HCT116 (cell line): ENCODE measurements around the gene PEAK1. TPM values are rescaled to one million over a fixed set of nuclear protein-coding genes. Genes with fewer than 3 reads are reported as not detected.

Experiments
- ATAC-seq: fragments of 200-7000 bp; cut with Tn5 transposase; 2 replicates; pipeline ENCODE4 v1.9.1; 2020; ENCODE audit warnings: mild to moderate bottlenecking, moderate library complexity
- BruUV-seq: library from RNA; stranded (reverse); fragments of 400-500 nt; replicated peaks from 2 replicates; lab custom pipeline; 2021; lab: Mats Ljungman, UMichigan
- CTCF ChIA-PET: fragments of 300-600 bp; sonication (Branson Sonifier 250); formaldehyde crosslinking; loops from one replicate; lab custom pipeline; 2021; ENCODE audit warnings: antibody characterized with exemption; lab: Charles Lee
- POLR2A ChIA-PET: fragments of 300-600, 350-600 bp; sonication (Branson Sonifier 250); formaldehyde crosslinking; loops from one replicate; lab custom pipeline; 2021; ENCODE audit warnings: antibody characterized with exemption; lab: Charles Lee
- RAD21 ChIA-PET, 2 experiments: fragments of 300-600 bp; sonication (Branson Sonifier 250); formaldehyde crosslinking; loops; one replicate each; lab custom pipeline; 2023; ENCODE audit warnings: low total read pairs in 2 of 2; ENCODE audit not compliant: uncharacterized antibody in 2 of 2, unreplicated experiment in 2 of 2, low non-redundant PET in 1 of 2; lab: Charles Lee
- DNase-seq: peaks from one replicate; pipeline ENCODE4 v3.0.0-alpha.2; 2010; ENCODE audit warnings: low read depth, low spot score
- H2AFZ ChIP-seq: fragments of 200-600 bp; shearing (Covaris generic), sonication (generic); 2 replicates; pipeline ENCODE4 v1.6.1; 2017; ENCODE audit warnings: low read depth, mixed run types, mixed read lengths, antibody characterized with exemption, low read length; ENCODE audit not compliant: poor library complexity, severe bottlenecking
- H3K27ac ChIP-seq: 2 replicates; pipeline ENCODE4 v1.5.1; 2012; ENCODE audit warnings: low read depth, low read length
- H3K27me3 ChIP-seq: fragments of 200-600 bp; sonication (generic); 2 replicates; pipeline ENCODE4 v1.6.1; 2016; ENCODE audit warnings: mixed run types, low read length, mixed read lengths; ENCODE audit not compliant: insufficient read depth
- H3K36me3 ChIP-seq, 2 experiments: fragments of 200-500 bp in 1 of 2; fragments of 200-600 bp in 1 of 2; sonication (Bioruptor generic) in 1 of 2; sonication (generic) in 1 of 2; 2 replicates each; pipeline versions ENCODE4 v1.5.1 to v1.6.1; 2014 to 2016; ENCODE audit warnings: low read length in 2 of 2, inconsistent platforms in 1 of 2, mixed read lengths in 1 of 2, mixed run types in 1 of 2; ENCODE audit not compliant: insufficient read depth in 2 of 2, control insufficient read depth in 1 of 2
- H3K4me1 ChIP-seq, 2 experiments: fragments of 200-600 bp in 1 of 2; sonication (generic) in 1 of 2; 2 replicates each; pipeline versions ENCODE4 v1.5.1 to v1.6.1; 2012 to 2017; ENCODE audit warnings: low read length in 2 of 2, inconsistent platforms in 1 of 2, mild to moderate bottlenecking in 1 of 2, mixed read lengths in 1 of 2, mixed run types in 1 of 2, moderate library complexity in 1 of 2; ENCODE audit not compliant: insufficient read depth in 2 of 2, control insufficient read depth in 1 of 2
- H3K4me2 ChIP-seq: fragments of 200-600 bp; sonication (generic); 2 replicates; pipeline ENCODE4 v1.6.1; 2017; ENCODE audit warnings: mixed run types, low read length, mixed read lengths
- H3K4me3 ChIP-seq, 2 experiments: fragments of 200-600 bp in 1 of 2; sonication (generic) in 1 of 2; replicated peaks in 1 of 2; 2 replicates each; pipeline ENCODE4 v1.5.1; 2011 to 2016; ENCODE audit warnings: low read length in 2 of 2, control low read depth in 1 of 2, low read depth in 1 of 2, mild to moderate bottlenecking in 1 of 2, mixed read lengths in 1 of 2, mixed run types in 1 of 2
- H3K79me2 ChIP-seq: fragments of 200-600 bp; sonication (generic); 2 replicates; pipeline ENCODE4 v1.6.1; 2017; ENCODE audit warnings: mild to moderate bottlenecking, mixed run types, low read length, moderate library complexity, mixed read lengths; ENCODE audit not compliant: insufficient read depth
- H3K9ac ChIP-seq: fragments of 200-600 bp; sonication (generic); 2 replicates; pipeline ENCODE4 v1.6.1; 2016; ENCODE audit warnings: low read length, mixed read lengths
- H3K9me2 ChIP-seq: fragments of 200-600 bp; sonication (generic), shearing (Covaris generic); 2 replicates; pipeline ENCODE4 v1.6.1; 2017; ENCODE audit warnings: mixed run types, mild to moderate bottlenecking, moderate library complexity; ENCODE audit not compliant: insufficient read depth
- H3K9me3 ChIP-seq, 2 experiments: fragments of 200-500 bp in 1 of 2; fragments of 200-600 bp in 1 of 2; sonication (Bioruptor generic) in 1 of 2; sonication (generic) in 1 of 2; 2 replicates each; pipeline ENCODE4 v1.6.1; 2014 to 2017; ENCODE audit warnings: low read length in 2 of 2, mixed read lengths in 2 of 2, inconsistent platforms in 1 of 2, low read depth in 1 of 2, mild to moderate bottlenecking in 1 of 2, mixed run types in 1 of 2, moderate library complexity in 1 of 2; ENCODE audit not compliant: control insufficient read depth in 1 of 2, insufficient read depth in 1 of 2
- H4K20me1 ChIP-seq: fragments of 200-600 bp; sonication (generic), shearing (Covaris generic); 2 replicates; pipeline ENCODE4 v1.6.1; 2017; ENCODE audit warnings: mixed run types, mild to moderate bottlenecking, moderate library complexity; ENCODE audit not compliant: insufficient read depth
- CTCF ChIP-seq, 3 experiments: fragments of 200-600 bp in 1 of 3; sonication (generic) in 1 of 3; IDR thresholded peaks in 2 of 3; conservative IDR thresholded peaks in 1 of 3; 2 replicates each; pipeline ENCODE4 v1.5.1; 2012 to 2017; ENCODE audit warnings: low read depth in 2 of 3, low read length in 2 of 3, antibody characterized with exemption in 1 of 3, borderline replicate concordance in 1 of 3, control low read depth in 1 of 3, mild to moderate bottlenecking in 1 of 3, mixed read lengths in 1 of 3, mixed run types in 1 of 3, moderate library complexity in 1 of 3; ENCODE audit not compliant: insufficient read depth in 1 of 3
- EGR1 ChIP-seq: IDR thresholded peaks from 2 replicates; pipeline ENCODE4 v1.6.1; 2012; ENCODE audit warnings: low read depth
- ELF1 ChIP-seq: IDR thresholded peaks from 2 replicates; pipeline ENCODE4 v1.6.1; 2012; ENCODE audit warnings: low read depth, borderline replicate concordance
- FOSL1 ChIP-seq: IDR thresholded peaks from 2 replicates; pipeline ENCODE4 v1.6.1; 2012; ENCODE audit warnings: low read depth
- MAX ChIP-seq: IDR thresholded peaks from 2 replicates; pipeline ENCODE4 v1.6.1; 2012
- POLR2A ChIP-seq: IDR thresholded peaks from 2 replicates; pipeline ENCODE4 v1.7.0; 2011; ENCODE audit warnings: borderline replicate concordance; ENCODE audit not compliant: insufficient read depth, insufficient read length; ENCODE audit errors: extremely low read depth
- POLR2AphosphoS5 ChIP-seq: IDR thresholded peaks from 2 replicates; pipeline ENCODE4 v1.6.1; 2011; ENCODE audit warnings: mild to moderate bottlenecking, low read depth, low read length, moderate library complexity
- SIN3A ChIP-seq: IDR thresholded peaks from 2 replicates; pipeline ENCODE4 v1.6.1; 2012; ENCODE audit warnings: low read depth
- SRF ChIP-seq: IDR thresholded peaks from 2 replicates; pipeline ENCODE4 v1.6.1; 2012; ENCODE audit warnings: low read depth
- TCF7L2 ChIP-seq: IDR thresholded peaks from 2 replicates; pipeline ENCODE4 v1.7.0; 2011; ENCODE audit warnings: borderline replicate concordance, inconsistent platforms; ENCODE audit not compliant: insufficient read depth, insufficient read length; ENCODE audit errors: extremely low read depth
- intact Hi-C: fragments of 100-400 bp; cut with micrococcal nuclease; formaldehyde crosslinking; loops from 2 replicates; pipeline ENCODE4 v1.10.0; 2022
- total RNA-seq: library from RNA; stranded (reverse); gene quantifications from one replicate; pipeline ENCODE4 v1.2.1, GENCODE V29; 2021; ENCODE audit not compliant: unreplicated experiment
- TF ChIP-seq, protein P1 (sequence below): IDR thresholded peaks from 2 replicates; pipeline ENCODE4 v1.6.1; 2012; ENCODE audit warnings: low read depth

The PEAK1 gene
- total RNA-seq, 1 experiment from 2014 or later, result 23.4 TPM

DNA sequence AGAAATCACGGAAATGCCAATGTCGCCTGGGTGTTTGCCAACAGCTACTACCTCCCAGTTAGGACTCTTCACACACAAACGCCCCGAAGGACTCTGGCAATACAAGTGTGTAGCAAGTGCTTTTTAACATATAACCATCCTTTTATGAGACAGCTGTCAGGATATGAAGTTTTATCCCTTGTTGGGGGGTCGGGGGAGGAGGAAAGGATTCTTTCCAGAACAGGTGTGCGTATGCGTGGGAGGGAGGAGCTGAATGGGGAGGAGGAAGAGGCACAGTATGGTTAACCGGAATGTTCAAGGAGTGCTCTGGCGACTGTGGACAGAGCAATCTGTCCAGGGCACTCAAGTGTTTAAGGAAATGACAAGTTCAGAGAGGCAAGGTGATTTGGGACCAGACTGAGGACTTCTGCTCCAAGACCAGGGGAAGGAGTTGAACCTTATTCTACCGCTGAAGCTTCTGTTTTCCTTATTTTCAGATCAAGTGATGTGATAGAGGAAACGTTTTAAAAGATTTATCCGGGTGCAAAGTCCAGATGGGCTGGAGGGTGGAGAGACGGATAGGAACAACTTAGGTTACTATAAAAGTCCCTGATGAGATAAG, 350.3 kb downstream of the PEAK1 start:
- intact Hi-C loops, result no loop called here
- TF ChIP-seq POLR2AphosphoS5, result no peak
- no peak for TF ChIP-seq SRF
- TF ChIP-seq EGR1, result 0 out of 2 replicates have a peak, but pooled peaks have one; percentile 22
- no peak for TF ChIP-seq TCF7L2
- no peak for TF ChIP-seq FOSL1

GRCh38 chr15:77068633-77069032, 351.3 kb downstream of the PEAK1 start:
- Histone ChIP-seq H3K36me3 (no peaks in the 10 kb centered on the region), H3K4me1 (peaks cover 10 to 28% of the 10 kb centered on the region in 2 experiments; a peak in 3 of 4 replicates), H3K79me2 (peaks cover 68% of the 10 kb centered on the region), H3K9me3 (no peaks in the 10 kb centered on the region), H4K20me1 (no peaks in the 10 kb centered on the region; the same call in 1 of the 2 replicates), H3K27me3 (no peaks in the 10 kb centered on the region), H3K27ac (no peak overlapping the region), H3K9ac (no peak overlapping the region), H2AFZ (no peak overlapping the region), H3K4me2 (no peak overlapping the region), H3K9me2 (no peaks in the 10 kb centered on the region), H3K4me3 (no peak overlapping the region)
- ChIA-PET POLR2A (no interaction called here), CTCF (interaction anchor here (1.3 kb wide), 1 partner anchor 475 kb away, joined by 6 read pairs; no protein-coding TSS in a partner anchor), RAD21 (no interaction called here)
- TF ChIP-seq MAX (no peak), POLR2AphosphoS5 (no peak), CTCF (IDR thresholded peaks at IDR 0.05 in 2 of 3, conservative IDR thresholded peaks at IDR 0.05 in 1 of 3; ENCODE audit: borderline replicate concordance in 1 of 3, insufficient read depth in 1 of 3, low read depth in 2 of 3, low read length in 2 of 3) (no peak), ELF1 (no peak), POLR2A (no peak), SRF (no peak), SIN3A (no peak)
- TF ChIP-seq, protein P1, sequence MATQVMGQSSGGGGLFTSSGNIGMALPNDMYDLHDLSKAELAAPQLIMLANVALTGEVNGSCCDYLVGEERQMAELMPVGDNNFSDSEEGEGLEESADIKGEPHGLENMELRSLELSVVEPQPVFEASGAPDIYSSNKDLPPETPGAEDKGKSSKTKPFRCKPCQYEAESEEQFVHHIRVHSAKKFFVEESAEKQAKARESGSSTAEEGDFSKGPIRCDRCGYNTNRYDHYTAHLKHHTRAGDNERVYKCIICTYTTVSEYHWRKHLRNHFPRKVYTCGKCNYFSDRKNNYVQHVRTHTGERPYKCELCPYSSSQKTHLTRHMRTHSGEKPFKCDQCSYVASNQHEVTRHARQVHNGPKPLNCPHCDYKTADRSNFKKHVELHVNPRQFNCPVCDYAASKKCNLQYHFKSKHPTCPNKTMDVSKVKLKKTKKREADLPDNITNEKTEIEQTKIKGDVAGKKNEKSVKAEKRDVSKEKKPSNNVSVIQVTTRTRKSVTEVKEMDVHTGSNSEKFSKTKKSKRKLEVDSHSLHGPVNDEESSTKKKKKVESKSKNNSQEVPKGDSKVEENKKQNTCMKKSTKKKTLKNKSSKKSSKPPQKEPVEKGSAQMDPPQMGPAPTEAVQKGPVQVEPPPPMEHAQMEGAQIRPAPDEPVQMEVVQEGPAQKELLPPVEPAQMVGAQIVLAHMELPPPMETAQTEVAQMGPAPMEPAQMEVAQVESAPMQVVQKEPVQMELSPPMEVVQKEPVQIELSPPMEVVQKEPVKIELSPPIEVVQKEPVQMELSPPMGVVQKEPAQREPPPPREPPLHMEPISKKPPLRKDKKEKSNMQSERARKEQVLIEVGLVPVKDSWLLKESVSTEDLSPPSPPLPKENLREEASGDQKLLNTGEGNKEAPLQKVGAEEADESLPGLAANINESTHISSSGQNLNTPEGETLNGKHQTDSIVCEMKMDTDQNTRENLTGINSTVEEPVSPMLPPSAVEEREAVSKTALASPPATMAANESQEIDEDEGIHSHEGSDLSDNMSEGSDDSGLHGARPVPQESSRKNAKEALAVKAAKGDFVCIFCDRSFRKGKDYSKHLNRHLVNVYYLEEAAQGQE, result no peak
- BruUV-seq, result no TSS peak
- DNase-seq (no peak), ATAC-seq (no peak)
- intact Hi-C loops, result no loop called here

More for the DNA sequence above, 350.3 kb downstream of the PEAK1 start:
- Histone ChIP-seq H3K79me2 (peaks cover 58% of the 10 kb centered on the region), H3K27ac (peak overlapping the region; percentile 0; the same call in 1 of the 2 replicates), H3K27me3 (no peaks in the 10 kb centered on the region), H3K4me1 (peaks cover 10 to 22% of the 10 kb centered on the region in 2 experiments; a peak in 3 of 4 replicates), H4K20me1 (no peaks in the 10 kb centered on the region; the same call in 1 of the 2 replicates), H3K9me3 (no peaks in the 10 kb centered on the region), H3K4me2 (peak overlapping the region; percentile 72), H3K9ac (peak overlapping the region; percentile 90), H2AFZ (no peak overlapping the region), H3K4me3 (peak overlapping the region; percentile 71 to 80), H3K36me3 (no peaks in the 10 kb centered on the region), H3K9me2 (no peaks in the 10 kb centered on the region)
- no peak for DNase-seq
- TSS peak; percentile 50 for BruUV-seq
- ChIA-PET RAD21 (no interaction called here), CTCF (no interaction called here), POLR2A (no interaction called here)
- ATAC-seq, result no peak
